KOPT-K1 (cell line): Measurements from ENCODE around the gene NDUFAB1.

Experiments
- H3K27ac ChIP-seq: fragments of 200-600 bp; sonication (generic); 2 replicates; pipeline ENCODE4 v1.5.1; 2016; ENCODE audit warnings: antibody characterized with exemption, mild to moderate bottlenecking, low read depth, low read length; ENCODE audit not compliant: poor library complexity, severe bottlenecking
- H3K36me3 ChIP-seq: fragments of 200-600 bp; sonication (generic); 2 replicates; pipeline ENCODE4 v1.5.1; 2017; ENCODE audit warnings: antibody characterized with exemption, mild to moderate bottlenecking, low read length, moderate library complexity; ENCODE audit not compliant: insufficient read depth
- H3K9me3 ChIP-seq: fragments of 200-600 bp; sonication (generic); 2 replicates; pipeline ENCODE4 v1.5.1; 2017; ENCODE audit warnings: antibody characterized with exemption, low read length, mild to moderate bottlenecking; ENCODE audit not compliant: insufficient read depth, poor library complexity, severe bottlenecking

Gene NDUFAB1

GRCh38 chr16:23572394-23572793, 23.7 kb downstream of the NDUFAB1 start:
- H3K9me3 ChIP-seq = no peaks in the 10 kb centered on the region
- H3K27ac ChIP-seq = no peak overlapping the region
- peaks cover 90% of the 10 kb centered on the region for H3K36me3 ChIP-seq

DNA sequence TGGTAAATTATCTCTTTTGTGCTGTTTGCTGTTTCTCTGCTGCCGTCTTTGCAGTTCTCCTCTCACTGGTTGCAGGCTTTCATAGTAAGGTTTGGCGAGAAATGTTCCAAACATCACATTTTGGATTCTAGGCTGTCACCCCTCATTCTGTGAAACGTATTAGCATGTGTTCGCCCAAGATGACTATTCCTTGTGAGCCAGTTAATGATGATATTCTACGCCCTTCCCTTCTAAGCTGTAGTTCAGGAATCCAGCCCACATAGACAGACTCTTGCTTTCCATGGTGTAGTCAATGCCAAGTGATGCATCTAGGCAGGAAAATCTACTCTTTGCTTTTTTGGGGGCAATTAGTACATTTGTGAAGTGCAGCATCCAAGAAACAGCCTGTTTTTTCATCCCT, 24.2 kb downstream of the NDUFAB1 start:
- H3K9me3 ChIP-seq = no peaks in the 10 kb centered on the region
- no peak overlapping the region for H3K27ac ChIP-seq
- peaks cover 94% of the 10 kb centered on the region for H3K36me3 ChIP-seq

DNA sequence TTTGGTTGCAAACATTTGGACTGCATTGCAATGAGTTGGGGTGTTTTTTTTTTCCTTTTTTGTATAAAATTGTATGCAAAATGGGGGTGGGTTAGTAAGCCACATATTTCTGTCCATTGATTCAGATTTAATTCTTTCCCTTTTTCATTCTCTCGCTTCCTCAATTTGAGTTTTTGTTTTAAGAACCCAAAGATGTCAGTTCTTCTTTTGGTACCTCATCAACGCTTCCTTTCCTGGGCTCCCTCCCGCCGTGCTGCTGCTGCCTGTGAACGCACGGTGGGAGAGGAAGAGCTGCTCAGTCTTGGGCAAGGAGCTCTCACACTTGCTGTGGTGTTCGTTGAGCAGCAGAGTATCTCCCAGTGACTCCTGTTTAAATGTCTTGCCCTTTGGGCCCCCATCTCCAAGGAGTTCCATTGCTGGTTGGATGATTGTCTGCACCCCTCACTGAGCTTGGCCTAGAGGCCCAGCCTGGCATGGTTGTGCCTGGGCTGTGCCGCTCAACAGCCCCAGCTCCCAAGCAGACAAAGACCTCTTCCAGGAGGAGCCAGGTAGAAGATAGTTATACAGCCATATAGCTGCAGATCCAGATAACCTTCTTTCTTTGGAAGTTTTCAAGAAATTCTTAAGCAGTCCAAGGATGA, 25.0 kb downstream of the NDUFAB1 start:
- no peak overlapping the region for H3K27ac ChIP-seq
- H3K9me3 ChIP-seq = no peaks in the 10 kb centered on the region
- peaks cover 96% of the 10 kb centered on the region for H3K36me3 ChIP-seq

GRCh38 chr16:23567602-23568001, 28.5 kb downstream of the NDUFAB1 start:
- Histone ChIP-seq H3K36me3 (peaks cover 98% of the 10 kb centered on the region), H3K9me3 (no peaks in the 10 kb centered on the region), H3K27ac (no peak overlapping the region)

GRCh38 chr16:23566724-23567123, 29.4 kb downstream of the NDUFAB1 start:
- Histone ChIP-seq H3K36me3 (peaks cover 99% of the 10 kb centered on the region), H3K9me3 (no peaks in the 10 kb centered on the region), H3K27ac (no peak overlapping the region)

GRCh38 chr16:23564575-23565363, 31.3 kb downstream of the NDUFAB1 start:
- Histone ChIP-seq H3K9me3 (no peaks in the 10 kb centered on the region), H3K27ac (no peak overlapping the region), H3K36me3 (peaks cover 99% of the 10 kb centered on the region)

DNA sequence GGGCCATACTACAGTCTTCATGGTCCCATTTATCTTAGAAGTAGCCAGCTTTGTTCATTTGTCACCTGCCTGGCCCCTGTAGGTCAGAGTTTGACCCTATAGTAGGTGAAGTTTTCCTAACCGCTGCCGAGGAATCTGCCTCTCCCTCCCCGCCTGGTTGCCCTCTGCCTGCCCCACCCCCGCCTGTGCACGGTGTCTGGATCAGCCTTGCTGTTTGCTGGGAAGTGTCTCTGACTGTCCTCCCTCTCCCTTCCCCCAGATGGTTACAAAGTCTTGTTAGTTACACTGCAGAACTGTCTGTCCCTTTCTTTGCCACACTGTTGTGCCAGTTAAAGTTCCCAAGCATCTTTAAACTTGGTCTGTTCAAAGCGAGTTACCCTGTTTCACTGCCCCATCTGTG, 32.9 kb downstream of the NDUFAB1 start:
- Histone ChIP-seq H3K36me3 (peaks cover 92% of the 10 kb centered on the region), H3K9me3 (no peaks in the 10 kb centered on the region), H3K27ac (no peak overlapping the region)

DNA sequence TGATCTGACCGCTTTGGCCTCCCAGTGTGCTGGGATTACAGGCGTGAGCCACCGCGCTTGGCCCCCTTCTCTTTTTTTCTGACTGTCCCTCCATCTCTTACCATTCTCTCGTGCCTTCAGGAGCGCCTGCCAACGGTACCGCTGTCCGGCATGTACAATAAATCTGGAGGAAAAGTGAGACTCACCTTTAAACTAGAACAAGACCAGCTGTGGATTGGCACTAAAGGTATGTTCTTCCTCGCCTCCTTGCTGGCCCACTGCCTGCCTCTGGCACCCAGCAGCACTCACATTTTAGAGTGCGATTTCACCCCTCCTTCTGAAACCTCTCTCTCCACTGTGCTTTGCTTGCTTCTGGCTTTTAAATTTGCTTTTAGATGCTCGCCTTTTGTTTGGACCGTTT, 33.6 kb downstream of the NDUFAB1 start:
- no peaks in the 10 kb centered on the region for H3K9me3 ChIP-seq
- peaks cover 85% of the 10 kb centered on the region for H3K36me3 ChIP-seq
- no peak overlapping the region for H3K27ac ChIP-seq

- Histone ChIP-seq H3K36me3 (peaks cover 76% of the 10 kb centered on the region), H3K27ac (no peak overlapping the region)
Measured at GRCh38 chr16:23561586-23561985, 34.5 kb downstream of the NDUFAB1 start.

GRCh38 chr16:23557779-23558702, 38.1 kb downstream of the NDUFAB1 start:
- Histone ChIP-seq H3K27ac (peak overlapping the region; percentile 86), H3K36me3 (peaks cover 45% of the 10 kb centered on the region), H3K9me3 (no peaks in the 10 kb centered on the region)

More at GRCh38 chr16:23561586-23561985, 34.5 kb downstream of the NDUFAB1 start:
- no peaks in the 10 kb centered on the region for H3K9me3 ChIP-seq

- H3K9me3 ChIP-seq = no peaks in the 10 kb centered on the region
- H3K27ac ChIP-seq = peak within 1 kb of the TSS; percentile 86
- H3K36me3 ChIP-seq = peaks cover 45% of the 10 kb centered on the region
Measured at GRCh38 chr16:23556881-23557778, 39.0 kb downstream of the NDUFAB1 start, which contains the start of the genes EARS2 and UBFD1. EARS2 (minus strand) TSS chr16:23557350; CDS start chr16:23557343, 7 bp downstream. UBFD1 (plus strand) TSS chr16:23557727; CDS start chr16:23557743, 16 bp downstream.

- H3K27ac ChIP-seq = no peak overlapping the region
- H3K36me3 ChIP-seq = peaks cover 44% of the 10 kb centered on the region
- H3K9me3 ChIP-seq = no peaks in the 10 kb centered on the region
Measured at GRCh38 chr16:23554536-23554935, 41.6 kb downstream of the NDUFAB1 start.

- Histone ChIP-seq H3K27ac (no peak overlapping the region), H3K9me3 (no peaks in the 10 kb centered on the region), H3K36me3 (peaks cover 58% of the 10 kb centered on the region)
Measured at GRCh38 chr16:23552161-23552560, 44.0 kb downstream of the NDUFAB1 start.

- no peak overlapping the region for H3K27ac ChIP-seq
- H3K36me3 ChIP-seq = peaks cover 81% of the 10 kb centered on the region
- no peaks in the 10 kb centered on the region for H3K9me3 ChIP-seq
Measured at GRCh38 chr16:23549938-23550337, 46.2 kb downstream of the NDUFAB1 start.
